HepG2 (cell line): ENCODE data around the gene CREB3. TPM values are rescaled to one million over a fixed set of nuclear protein-coding genes. Genes with fewer than 3 reads are reported as not detected.

Experiments used
- BATF2 ChIP-seq: sonication (generic); formaldehyde crosslinking; IDR thresholded peaks from 2 replicates; pipeline ENCODE4 v1.8.0; 2022; ENCODE audit warnings: mild to moderate bottlenecking, missing genetic modification reagents, moderate library complexity
- CEBPZ ChIP-seq: IDR thresholded peaks from 2 replicates; pipeline ENCODE4 v1.6.1; 2012; ENCODE audit warnings: low read length, improper control_type of control experiment
- DNMT3B ChIP-seq: conservative IDR thresholded peaks from 2 replicates; pipeline ENCODE4 v1.6.1; 2016; ENCODE audit warnings: missing biosample characterization, control low read depth
- EEA1 ChIP-seq: sonication (generic); formaldehyde crosslinking; IDR thresholded peaks from 2 replicates; pipeline ENCODE4 v1.5.1; 2020; ENCODE audit warnings: mild to moderate bottlenecking, missing genetic modification reagents, borderline replicate concordance
- HDAC6 ChIP-seq: fragments of 200-600 bp; sonication (generic); IDR thresholded peaks from 2 replicates; pipeline ENCODE4 v1.7.0; 2017; ENCODE audit warnings: mild to moderate bottlenecking, antibody characterized with exemption, low read length, low read depth
- ISX ChIP-seq: sonication (generic); formaldehyde crosslinking; conservative IDR thresholded peaks from 2 replicates; pipeline ENCODE4 v1.5.0; 2020; ENCODE audit warnings: missing genetic modification reagents
- THAP9 ChIP-seq: sonication (generic); formaldehyde crosslinking; IDR thresholded peaks from 2 replicates; pipeline ENCODE4; 2020; ENCODE audit warnings: missing genetic modification reagents, mild to moderate bottlenecking, borderline replicate concordance
- ZFP62 ChIP-seq: sonication (generic); formaldehyde crosslinking; IDR thresholded peaks from 2 replicates; pipeline ENCODE4 v1.4.0; 2020; ENCODE audit warnings: missing genetic modification reagents
- ZFYVE20 ChIP-seq: sonication (generic); formaldehyde crosslinking; IDR thresholded peaks from 2 replicates; pipeline ENCODE4 v1.8.0; 2023; ENCODE audit warnings: low read depth, mild to moderate bottlenecking, moderate library complexity, missing genetic modification reagents, borderline replicate concordance
- ZNF101 ChIP-seq: sonication (generic); formaldehyde crosslinking; IDR thresholded peaks from 2 replicates; pipeline ENCODE4 v1.4.0; 2020; ENCODE audit warnings: mild to moderate bottlenecking, low read depth, missing genetic modification reagents, borderline replicate concordance
- ZNF558 ChIP-seq: sonication (generic); formaldehyde crosslinking; IDR thresholded peaks from 2 replicates; pipeline ENCODE4 v1.9.0; 2022; ENCODE audit warnings: mild to moderate bottlenecking, missing genetic modification reagents, borderline replicate concordance
- ZNF646 ChIP-seq: sonication (generic); formaldehyde crosslinking; IDR thresholded peaks from 2 replicates; pipeline ENCODE4 v1.9.0; 2021; ENCODE audit warnings: mild to moderate bottlenecking, missing genetic modification reagents
- ZNF713 ChIP-seq: sonication (generic); formaldehyde crosslinking; IDR thresholded peaks from 2 replicates; pipeline ENCODE4 v1.4.0; 2020; ENCODE audit warnings: mild to moderate bottlenecking, missing genetic modification reagents
- ZNF784 ChIP-seq: sonication (generic); formaldehyde crosslinking; IDR thresholded peaks from 2 replicates; pipeline ENCODE4 v1.5.1; 2020; ENCODE audit warnings: missing genetic modification reagents, mild to moderate bottlenecking, borderline replicate concordance
- polyA plus RNA-seq, 8 experiments: library from polyadenylated mRNA; depleted of rRNA in 3 of 8; stranded (reverse) in 7 of 8; unstranded in 1 of 8; fragments of >200 nt; fragmentation: Illumina TruSeq in 4 of 8; extraction: Trizol in 4 of 8; gene quantifications; 2 replicates each; pipeline versions ENCODE4 v1.2.1 to v1.2.3, GENCODE V29; 2011 to 2016; ENCODE audit warnings: low read depth in 4 of 8, missing spikeins in 1 of 8, mixed read lengths in 1 of 8; ENCODE audit not compliant: insufficient read depth in 1 of 8
- total RNA-seq, 5 experiments: library from RNA; depleted of rRNA; stranded (reverse); fragments of >200 nt; fragmentation: Illumina TruSeq; extraction: Trizol; gene quantifications; 2 replicates each; pipeline ENCODE4 v1.2.3, GENCODE V29; 2016; ENCODE audit warnings: low read depth in 1 of 5

The CREB3 gene
- total and polyA plus RNA-seq, 2 of the 13 experiments (the other 11 are each of a cell fraction or from before 2014, with no cell fraction given): 11.1 to 34.2 TPM

- TF ChIP-seq ZFYVE20 (CRISPR knock-in tag): no peak
- TF ChIP-seq HDAC6: no peak
- TF ChIP-seq DNMT3B: no peak
- TF ChIP-seq ZNF558 (CRISPR knock-in tag): no peak
- TF ChIP-seq ZNF784 (CRISPR knock-in tag): peak; percentile 72
- peak; percentile 46; the same call in 1 of the 2 replicates for TF ChIP-seq THAP9 (CRISPR knock-in tag)
- no peak for TF ChIP-seq ZFP62
- no peak; the same call in 1 of the 2 replicates for TF ChIP-seq ISX (CRISPR knock-in tag)
- TF ChIP-seq EEA1: no peak
- TF ChIP-seq BATF2: no peak
- TF ChIP-seq CEBPZ: no peak
- no peak for TF ChIP-seq ZNF101 (CRISPR knock-in tag)
- TF ChIP-seq ZNF646 (CRISPR knock-in tag): no peak
- TF ChIP-seq ZNF713 (CRISPR knock-in tag): no peak
Measured at GRCh38 chr9:35748858-35749514, 16.5 kb downstream of the CREB3 start, which contains the start of the genes GBA2 and RGP1 (continued).
